Measurements from ENCODE around the gene ATG9A. TPM values are rescaled to one million over a fixed set of nuclear protein-coding genes. Genes with fewer than 3 reads are reported as not detected.
A peak's percentile ranks its signal among the peaks of the same experiment; 100 is the strongest.

The ATG9A gene
- total and polyA plus RNA-seq, 2 donors (not counting 1 experiment from before 2014, with no cell fraction given) = 41.8 to 65.5 TPM

DNA sequence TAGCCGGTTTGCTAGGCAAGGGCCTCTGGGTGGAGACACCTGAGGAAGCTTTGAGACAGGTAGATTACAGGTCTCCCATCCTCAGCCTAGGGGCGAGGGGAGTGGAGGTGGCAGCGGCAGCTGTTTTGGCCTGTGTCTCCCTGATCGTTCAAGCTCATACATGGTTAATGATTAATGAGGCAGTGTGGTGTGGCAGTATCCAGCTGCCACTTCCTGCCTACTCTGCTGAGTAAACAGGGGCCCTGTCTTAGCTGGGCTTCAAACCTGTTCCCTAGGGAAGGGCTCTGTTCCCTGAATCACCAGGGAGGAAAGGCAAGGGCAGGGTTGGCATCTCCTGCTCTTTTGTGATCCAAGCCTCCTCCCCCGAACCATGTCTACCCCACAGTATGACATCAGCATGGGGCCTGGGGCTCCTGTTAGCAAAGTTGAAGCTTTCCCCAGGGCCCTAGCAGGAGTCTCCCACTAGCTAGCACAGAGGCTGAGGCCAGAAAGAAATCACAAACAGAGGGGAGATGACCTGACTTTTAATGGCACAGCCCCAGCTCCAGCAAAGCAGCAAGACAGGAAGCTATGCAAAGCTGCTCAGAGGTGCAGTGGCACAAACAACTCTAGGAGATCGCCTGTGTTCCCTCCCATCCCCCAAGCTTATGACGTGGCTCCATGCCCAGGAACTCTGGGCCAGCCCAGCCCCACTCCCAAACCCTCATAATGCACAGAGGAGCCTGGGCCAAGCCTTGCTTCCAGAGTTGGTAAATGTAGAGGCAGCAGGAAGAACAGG is 20.0 kb upstream of the ATG9A start:
- no peaks in the 10 kb centered on the region for H3K9me3 Mint-ChIP-seq (ENCODE audit: insufficient read depth)

More for the DNA sequence above, 20.0 kb upstream of the ATG9A start:
- peaks cover 72 to 79% of the 10 kb centered on the region in 2 donors for H3K4me1 ChIP-seq (ENCODE audit: control insufficient read depth in 2 of 2, insufficient read depth in 2 of 2, low read length in 2 of 2)
- intact Hi-C loops (cut with micrococcal nuclease) = loop anchor here (1.0 kb wide), 1 partner anchor 20 kb away; the partner anchor contains the start of genes ANKZF1 and ATG9A
- H3K27ac ChIP-seq (ENCODE audit: low read length in 2 of 2) = peak overlapping the region; percentile 75 to 92
- CTCF ChIA-PET = interaction anchor here (1.0 to 6.8 kb wide), 13 partner anchors 8 to 373 kb away, joined by 3 to 69 read pairs (median 6); partner anchors contain the start of genes ANKZF1, ATG9A and DNAJB2
- H3K9me3 ChIP-seq (ENCODE audit: control extremely low read depth in 1 of 3, control insufficient read depth in 2 of 3, insufficient read depth in 1 of 3, low read length in 2 of 3) = no peaks in the 10 kb centered on the region
- peak overlapping the region; percentile 59 for H3K9ac ChIP-seq (ENCODE audit: low read length)
- Mint-ChIP-seq H3K4me1 (peaks cover 79% of the 10 kb centered on the region), H3K4me3 (peak overlapping the region; percentile 87), H3K27me3 (no peaks in the 10 kb centered on the region), H3K27ac (peak overlapping the region; percentile 96)
- H4K20me1 ChIP-seq (ENCODE audit: control insufficient read depth, insufficient read depth, low read length, poor library complexity, severe bottlenecking) = peaks cover 22% of the 10 kb centered on the region
- DNase-seq = peak; percentile 56
- H3K27me3 ChIP-seq (replicated peaks in 1 of 4; ENCODE audit: control extremely low read depth in 1 of 4, control insufficient read depth in 3 of 4, insufficient read depth in 4 of 4, low read length in 3 of 4) = no peaks in the 10 kb centered on the region
- peak; percentile 9 for ATAC-seq (ENCODE audit: low read depth)
- H3K36me3 ChIP-seq (replicated peaks in 1 of 2; ENCODE audit: control extremely low read depth in 1 of 2, control insufficient read depth in 1 of 2, extremely low read depth in 1 of 2, insufficient read depth in 2 of 2, low read length in 1 of 2) = peaks cover 2 to 35% of the 10 kb centered on the region in 2 experiments
- TF ChIP-seq, protein P1, sequence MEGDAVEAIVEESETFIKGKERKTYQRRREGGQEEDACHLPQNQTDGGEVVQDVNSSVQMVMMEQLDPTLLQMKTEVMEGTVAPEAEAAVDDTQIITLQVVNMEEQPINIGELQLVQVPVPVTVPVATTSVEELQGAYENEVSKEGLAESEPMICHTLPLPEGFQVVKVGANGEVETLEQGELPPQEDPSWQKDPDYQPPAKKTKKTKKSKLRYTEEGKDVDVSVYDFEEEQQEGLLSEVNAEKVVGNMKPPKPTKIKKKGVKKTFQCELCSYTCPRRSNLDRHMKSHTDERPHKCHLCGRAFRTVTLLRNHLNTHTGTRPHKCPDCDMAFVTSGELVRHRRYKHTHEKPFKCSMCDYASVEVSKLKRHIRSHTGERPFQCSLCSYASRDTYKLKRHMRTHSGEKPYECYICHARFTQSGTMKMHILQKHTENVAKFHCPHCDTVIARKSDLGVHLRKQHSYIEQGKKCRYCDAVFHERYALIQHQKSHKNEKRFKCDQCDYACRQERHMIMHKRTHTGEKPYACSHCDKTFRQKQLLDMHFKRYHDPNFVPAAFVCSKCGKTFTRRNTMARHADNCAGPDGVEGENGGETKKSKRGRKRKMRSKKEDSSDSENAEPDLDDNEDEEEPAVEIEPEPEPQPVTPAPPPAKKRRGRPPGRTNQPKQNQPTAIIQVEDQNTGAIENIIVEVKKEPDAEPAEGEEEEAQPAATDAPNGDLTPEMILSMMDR (IDR thresholded peaks at IDR 0.05) = no peak
- TF ChIP-seq EZH2 (IDR thresholded peaks at IDR 0.05; ENCODE audit: borderline replicate concordance, insufficient read depth, low read depth, low read length, poor library complexity, severe bottlenecking) = no peak
- H3K4me2 ChIP-seq (replicated peaks; ENCODE audit: low read depth, low read length, poor library complexity, severe bottlenecking) = peak overlapping the region; percentile 93
- H3K4me3 ChIP-seq (ENCODE audit: control extremely low read depth in 1 of 5, extremely low read depth in 1 of 5, insufficient read depth in 1 of 5, low read depth in 2 of 5, low read length in 4 of 5) = peak overlapping the region; percentile 8 to 53 (median 38)
- H2AFZ ChIP-seq (ENCODE audit: insufficient read depth, low read depth, low read length, poor library complexity, severe bottlenecking) = no peak overlapping the region
- WGBS (ENCODE audit: insufficient coverage) = 3% methylated on average over 6 of the region's 7 CpGs
- POLR2A ChIA-PET = interaction anchor here (0.6 to 3.3 kb wide), 9 partner anchors 9 to 356 kb away, joined by 3 to 39 read pairs (median 9); partner anchors contain the start of genes ABCB6, ANKZF1, ATG9A and CNPPD1
- H3K79me2 ChIP-seq (ENCODE audit: control insufficient read depth, insufficient read depth, low read length) = peaks cover 81% of the 10 kb centered on the region
